Activated naive CD4-positive, alpha-beta T cell (primary cell): Measurements from ENCODE around the gene SGMS1.

Source experiments
- DNase-seq, 4 experiments: peaks; one replicate each; lab custom pipeline; 2025; lab: John Stamatoyannopoulos, UW

Gene SGMS1

DNA sequence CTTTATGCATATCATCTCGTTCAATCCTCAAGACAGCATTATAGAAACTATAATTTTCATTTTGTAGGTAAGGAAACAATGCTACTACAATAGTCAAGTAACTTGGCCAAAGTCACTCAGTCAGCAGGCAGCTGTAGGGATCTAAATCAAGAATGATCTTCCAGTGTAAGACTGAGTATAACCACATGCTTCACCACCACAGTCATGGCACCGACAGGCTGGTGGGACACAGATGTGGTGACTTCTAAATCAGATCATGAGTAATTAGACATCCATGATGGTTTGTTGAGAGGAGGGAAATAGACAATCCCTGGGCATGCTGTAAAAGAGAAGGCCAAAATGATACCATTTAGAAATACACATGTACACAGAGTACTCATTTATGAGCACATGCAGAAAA is 288.4 kb downstream of the SGMS1 start:
- no peak for DNase-seq

DNA sequence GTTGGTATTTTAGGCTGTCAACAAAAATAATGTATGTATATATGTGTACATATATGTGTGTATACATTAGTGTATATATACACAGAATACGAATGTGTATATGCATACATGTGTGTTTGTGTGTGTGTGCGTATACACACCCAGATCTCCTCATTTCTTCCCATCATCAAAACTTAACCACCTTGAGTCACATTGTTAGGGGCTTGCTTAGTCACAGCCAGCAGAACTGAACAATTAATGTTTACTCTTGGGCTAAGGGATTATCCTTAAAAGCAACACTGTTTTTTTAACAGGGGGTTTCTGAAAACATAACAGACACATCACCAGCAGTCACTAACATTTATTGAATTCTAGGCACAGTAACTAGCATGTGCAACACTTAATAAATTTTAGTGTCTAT is 289.5 kb downstream of the SGMS1 start:
- DNase-seq, result no peak

DNA sequence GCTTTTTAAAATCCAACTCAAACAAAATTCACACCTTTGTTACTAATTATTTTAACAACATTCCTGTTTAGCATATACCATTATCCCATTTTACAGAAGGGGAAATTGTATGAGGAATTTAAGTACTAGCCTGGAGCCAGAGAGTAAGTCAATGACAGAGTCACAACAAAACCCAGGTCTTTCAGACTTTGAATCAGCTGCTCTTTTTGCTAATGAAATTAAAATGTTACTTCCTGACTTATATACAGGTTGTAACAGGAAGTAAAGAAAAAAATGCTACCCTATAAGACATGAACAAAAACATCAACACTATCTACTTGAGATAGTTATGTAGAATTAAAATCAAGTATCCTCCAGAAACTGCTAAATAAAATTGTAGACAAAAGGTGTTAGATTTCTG is 289.9 kb downstream of the SGMS1 start:
- no peak for DNase-seq

DNA sequence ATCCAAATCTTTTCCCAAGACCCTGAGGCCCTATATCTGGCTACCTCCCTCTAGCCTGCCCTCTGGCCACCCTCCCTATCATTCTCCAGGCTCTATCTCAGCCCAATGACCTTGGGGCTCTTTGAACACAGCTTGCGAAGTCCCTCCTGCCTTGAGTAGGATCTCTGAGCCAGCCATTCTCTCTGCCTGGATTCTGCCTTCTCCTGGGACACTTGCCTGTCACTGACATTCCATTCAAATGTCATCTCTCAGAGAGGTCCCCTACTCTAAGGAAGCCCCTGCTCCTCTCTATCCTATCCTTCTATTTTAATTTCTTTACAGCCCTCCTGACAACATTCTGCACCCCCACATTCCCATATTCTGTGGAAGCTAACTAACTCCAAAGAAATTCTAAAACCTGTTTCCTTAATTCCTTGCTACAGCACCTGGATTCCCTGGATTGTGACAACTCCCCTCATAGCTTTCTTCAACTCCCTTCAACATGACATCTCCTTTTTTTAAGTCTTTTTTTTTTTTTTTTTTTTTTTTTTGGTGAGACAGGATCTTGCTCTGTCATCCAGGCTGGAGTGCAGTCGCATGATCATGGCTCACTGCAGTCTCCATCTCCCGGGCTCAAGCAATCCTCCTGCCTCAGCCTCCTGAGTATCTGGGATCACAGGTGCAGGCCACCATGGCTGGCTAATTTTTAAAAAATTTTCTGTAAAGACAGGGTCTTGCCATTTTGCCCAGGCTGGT is 291.5 kb downstream of the SGMS1 start:
- DNase-seq, result no peak

DNA sequence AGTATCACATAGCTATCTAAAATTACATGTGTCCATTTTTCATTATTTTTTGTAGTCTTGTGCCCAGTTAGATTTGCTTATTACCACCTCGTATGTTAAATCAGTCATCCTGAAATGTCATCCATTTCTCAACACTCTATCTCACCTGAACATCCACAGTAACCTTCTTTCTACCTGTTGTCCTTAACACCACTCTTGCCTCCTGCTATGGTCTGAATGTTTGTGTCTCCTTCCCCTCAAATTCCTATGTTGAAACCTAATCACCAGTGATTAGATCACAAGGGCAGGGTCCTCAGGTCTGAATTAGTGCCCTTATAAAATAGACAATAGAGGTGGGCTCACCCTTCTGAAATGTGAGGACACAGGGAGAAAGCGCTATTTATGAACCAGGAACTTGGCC is 292.3 kb downstream of the SGMS1 start:
- no peak for DNase-seq

DNA sequence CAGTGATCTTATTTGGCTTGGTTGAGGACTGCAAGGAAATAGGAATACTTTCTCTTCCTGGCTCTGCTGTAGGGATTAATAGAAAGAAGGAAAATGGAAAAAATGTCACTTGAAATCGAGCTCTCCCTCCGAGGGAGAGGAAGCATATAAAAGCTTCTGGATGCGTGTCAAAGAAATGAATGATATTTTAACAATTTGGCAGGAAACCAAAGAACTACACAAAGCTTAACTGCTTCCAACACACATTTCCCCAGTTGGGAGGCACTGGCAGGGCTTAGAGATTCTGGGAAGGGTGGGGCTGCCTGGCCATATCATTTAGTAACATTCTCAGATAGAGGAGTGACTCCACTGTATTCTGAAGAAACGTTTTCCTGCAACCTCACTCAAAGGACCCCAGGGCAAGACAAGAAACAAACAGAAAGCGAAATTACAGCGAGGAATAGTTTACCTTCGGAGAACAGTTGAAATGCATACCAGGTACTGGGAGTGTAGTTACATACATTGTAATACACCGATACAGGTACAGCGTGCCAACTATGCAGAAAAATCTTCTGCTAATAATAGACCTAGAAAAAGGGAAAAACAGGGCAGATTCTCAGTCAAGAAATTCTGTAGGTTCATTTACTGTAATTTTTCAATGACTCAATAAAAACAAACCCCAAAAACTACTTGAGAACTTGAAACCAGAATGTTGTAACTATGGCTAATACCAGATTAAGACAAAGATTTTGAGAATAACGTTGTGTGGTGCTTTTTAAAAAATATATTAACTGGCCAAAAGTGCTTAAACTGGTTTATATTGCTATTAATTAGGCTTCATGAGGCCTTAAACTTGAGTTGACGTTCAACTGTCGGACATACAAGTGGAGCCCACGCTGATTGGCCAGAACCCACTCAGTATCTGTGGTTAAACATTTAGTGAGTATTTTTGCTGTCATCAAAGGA is 296.7 kb downstream of the SGMS1 start:
- DNase-seq, result no peak

DNA sequence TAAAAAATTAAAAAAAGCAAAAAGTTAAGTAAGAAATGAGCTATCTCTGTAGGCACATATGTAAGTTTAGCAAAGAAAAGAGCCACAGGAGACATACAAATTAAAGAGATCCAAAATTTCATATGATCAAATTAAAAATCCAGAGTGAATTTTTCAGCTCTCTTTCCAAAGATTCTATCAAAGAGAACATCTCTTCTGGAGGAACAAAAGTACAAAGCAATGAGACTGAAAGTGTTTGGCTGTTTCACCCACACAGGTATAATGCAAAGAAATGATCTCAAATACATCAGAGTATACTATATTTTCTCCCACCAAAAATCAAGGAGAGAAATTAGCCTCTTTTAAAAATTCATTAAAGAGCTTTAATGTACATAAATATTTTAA is 297.6 kb downstream of the SGMS1 start:
- no peak for DNase-seq

DNA sequence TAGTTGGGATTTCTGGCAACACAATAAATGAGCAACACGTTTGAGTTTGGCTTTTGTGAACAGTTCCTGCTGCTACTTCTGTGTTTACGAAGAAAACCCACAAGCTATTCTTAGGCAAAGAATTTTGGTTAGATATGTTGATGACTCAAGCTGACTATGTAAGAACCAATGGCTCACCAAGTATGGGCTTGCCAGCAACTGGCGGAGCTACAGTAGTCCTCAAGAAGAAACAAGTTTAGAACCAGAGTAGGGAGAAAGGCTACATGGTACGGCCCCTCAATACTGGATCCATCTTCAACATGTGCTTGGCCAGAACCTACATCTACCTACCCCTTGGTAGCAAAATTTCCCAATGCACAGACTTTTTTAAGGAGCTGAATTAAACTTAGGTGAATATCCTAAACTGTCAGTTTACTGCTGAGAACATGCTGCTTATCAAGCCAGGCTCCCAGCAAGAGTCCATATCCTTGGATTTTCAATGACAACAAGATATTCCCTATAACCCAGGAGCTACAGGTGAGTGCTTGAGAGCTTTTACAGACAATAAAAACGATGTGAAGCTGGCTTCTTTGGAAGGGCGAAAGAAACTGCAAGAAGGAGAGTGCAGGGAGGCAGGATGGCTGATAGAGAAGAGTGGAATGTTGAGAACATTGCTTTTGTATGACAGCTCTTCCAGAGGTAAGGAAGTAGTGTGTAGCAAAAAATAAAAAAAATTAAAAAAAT is 298.1 kb downstream of the SGMS1 start:
- DNase-seq, result no peak

DNA sequence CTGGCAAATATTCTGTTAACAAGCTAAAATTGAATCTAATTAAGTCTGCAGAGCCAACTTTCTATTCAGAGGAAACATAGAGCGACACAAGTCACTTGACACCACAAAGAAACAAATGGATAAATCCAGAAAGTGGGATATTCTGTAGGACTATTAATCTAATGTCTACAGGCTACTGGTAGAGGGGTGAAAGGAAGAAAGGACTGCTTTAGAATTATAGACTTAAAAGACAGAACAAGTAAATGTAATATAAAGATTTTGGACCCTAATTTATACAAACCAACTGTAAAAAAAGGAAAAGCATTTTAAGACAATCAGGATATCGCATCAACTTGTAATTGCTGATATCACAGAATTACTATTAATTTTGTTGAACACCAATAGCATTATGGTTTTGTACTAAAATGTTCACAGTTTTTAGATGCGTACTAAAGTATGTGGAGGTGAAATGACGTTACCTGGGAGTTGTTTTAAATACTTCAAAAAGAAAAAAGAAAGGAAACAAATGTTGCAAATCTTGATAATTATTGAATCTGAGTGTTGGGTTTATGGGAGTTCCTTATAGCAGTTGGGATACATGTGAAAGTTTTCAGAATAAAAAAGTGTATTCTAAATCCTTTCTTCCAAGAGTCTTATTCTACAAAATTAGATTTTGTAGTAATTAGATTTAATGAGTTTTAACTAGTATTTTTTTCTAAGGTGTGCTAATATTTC is 298.9 kb downstream of the SGMS1 start:
- no peak for DNase-seq

DNA sequence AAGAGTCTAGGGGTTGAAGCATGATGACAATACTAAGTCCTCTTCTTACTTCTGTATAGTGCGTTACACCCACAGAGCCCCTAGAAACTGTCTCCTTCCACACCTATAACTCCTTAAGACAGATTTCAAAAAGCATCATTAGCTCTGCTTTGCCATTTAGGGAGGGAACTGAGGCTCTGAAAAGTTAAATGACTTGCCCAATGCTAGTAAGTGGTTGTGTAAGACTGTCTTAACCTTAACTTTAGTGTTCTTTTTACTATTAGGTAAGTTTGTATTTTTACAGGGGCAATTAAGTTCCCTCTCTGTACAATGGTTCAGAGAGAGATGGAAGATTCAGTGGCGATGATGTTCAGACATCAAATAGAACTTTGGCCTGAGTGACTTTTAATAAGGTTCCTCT is 299.7 kb downstream of the SGMS1 start:
- DNase-seq, result no peak

DNA sequence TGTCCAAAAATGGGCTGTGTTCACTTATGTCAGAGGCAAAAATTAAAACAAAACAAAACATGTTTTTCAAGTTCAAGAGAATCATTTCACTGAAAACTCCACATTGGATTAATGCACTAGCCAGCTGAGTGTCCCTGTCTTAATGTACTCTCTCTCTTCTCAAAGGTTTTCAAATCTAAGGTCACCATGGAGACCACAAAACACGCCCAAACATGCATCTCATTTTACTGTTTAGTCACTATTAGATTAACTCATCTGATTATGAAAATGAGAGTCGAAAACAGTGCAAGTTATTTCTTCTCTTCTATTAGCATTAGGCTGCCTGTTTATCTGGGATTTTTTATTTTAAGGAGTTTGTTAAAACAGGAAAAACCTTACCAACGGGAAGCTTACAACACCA is 301.7 kb downstream of the SGMS1 start:
- no peak for DNase-seq

DNA sequence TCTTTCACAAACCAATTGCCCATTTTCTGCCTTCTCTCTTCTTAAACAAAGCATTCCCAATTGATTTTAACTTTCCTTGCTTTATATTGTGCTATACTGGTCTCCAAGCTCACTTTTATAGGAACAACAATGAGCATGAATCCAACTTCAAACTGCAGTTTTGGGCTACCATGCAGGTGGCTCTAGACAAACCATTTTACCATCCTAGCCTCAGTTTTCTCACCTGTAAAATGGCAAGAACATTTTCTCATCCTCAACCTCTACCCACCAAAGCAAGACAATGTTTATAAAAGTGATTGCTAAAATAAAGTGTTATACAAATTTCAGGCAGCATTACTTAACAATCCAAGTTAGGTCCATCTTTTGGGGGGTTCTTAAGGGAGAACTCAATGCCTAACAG is 305.6 kb downstream of the SGMS1 start:
- DNase-seq, result no peak

DNA sequence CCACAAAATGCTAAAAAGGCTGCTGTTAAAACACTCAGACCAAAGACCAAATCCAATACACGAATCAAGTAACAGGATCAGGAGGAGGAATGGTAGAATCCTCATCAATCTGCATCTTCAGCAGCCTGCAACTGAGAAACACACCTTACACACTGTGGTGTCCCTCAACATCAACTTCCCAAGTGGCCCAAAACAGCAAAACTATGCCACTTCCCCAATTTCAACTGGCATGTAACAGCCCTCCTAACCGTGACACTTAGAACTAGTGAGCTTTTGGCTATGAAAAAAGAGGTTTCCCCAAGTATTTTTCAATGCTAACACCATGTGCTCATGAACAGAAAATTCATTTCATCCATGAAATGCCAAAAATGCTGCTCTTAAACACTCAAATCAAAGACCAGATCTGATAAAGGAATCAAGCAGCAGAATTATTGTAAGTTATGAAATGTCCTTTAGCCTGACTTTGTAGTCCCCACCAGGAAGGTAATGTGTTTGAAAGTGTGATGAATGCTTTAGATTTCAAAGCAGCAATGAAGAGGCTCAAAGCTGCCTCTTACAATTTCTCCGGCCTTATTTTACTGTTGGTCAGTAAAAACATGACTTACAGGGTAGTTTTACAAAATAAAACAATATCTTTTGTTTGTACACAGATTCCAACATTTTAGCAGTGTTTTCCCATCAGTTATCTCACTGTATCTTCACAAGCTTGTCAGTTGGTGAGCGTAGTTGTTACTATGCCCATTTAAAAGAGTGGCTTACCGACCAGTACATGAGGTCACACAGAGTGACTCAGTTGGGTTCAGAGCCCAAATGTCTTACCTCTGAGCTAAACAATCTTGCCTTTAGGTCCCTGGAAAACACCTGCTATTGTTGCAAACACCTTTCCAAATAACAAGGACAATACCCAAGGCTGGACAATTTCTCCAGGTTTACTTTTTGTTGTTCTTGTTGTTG is 306.8 kb downstream of the SGMS1 start:
- DNase-seq, result no peak

DNA sequence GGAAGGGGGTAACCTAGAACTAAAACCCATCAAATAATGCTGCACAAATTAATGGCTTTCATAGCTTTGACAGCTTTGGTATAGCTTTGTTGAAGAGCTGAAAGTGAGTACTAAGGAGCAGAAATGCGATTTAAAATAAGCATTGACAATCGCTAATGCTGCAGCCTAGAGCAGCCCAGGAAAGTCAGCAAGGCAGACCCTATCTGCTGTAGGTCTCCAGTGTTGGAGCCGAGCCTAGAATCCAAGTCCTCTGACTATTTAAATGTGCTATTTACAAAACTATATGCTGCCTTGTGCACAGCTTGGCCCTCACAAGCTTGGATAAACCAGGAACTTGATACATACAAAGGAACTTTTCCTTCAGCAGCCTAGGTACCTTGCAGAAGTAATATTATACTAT is 307.6 kb downstream of the SGMS1 start:
- no peak for DNase-seq

DNA sequence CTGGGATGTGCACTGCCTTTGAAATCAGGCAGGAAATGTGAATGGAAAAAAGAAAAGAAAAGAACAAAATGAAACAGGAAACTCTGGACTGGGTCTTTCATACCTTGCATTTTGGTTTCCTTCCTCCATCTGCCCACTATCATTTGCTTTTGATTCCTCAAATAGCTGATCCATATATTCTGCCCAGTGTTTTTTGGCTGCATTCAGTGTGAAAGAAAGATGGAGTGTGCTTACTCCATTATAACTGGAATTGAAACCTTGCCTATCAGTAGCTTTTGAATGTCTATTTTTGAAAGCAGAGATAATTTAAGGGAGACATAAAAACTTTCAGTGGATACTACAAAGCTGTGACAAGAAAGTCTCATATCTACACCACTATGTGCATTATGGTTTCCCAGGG is 308.3 kb downstream of the SGMS1 start:
- DNase-seq, result no peak

DNA sequence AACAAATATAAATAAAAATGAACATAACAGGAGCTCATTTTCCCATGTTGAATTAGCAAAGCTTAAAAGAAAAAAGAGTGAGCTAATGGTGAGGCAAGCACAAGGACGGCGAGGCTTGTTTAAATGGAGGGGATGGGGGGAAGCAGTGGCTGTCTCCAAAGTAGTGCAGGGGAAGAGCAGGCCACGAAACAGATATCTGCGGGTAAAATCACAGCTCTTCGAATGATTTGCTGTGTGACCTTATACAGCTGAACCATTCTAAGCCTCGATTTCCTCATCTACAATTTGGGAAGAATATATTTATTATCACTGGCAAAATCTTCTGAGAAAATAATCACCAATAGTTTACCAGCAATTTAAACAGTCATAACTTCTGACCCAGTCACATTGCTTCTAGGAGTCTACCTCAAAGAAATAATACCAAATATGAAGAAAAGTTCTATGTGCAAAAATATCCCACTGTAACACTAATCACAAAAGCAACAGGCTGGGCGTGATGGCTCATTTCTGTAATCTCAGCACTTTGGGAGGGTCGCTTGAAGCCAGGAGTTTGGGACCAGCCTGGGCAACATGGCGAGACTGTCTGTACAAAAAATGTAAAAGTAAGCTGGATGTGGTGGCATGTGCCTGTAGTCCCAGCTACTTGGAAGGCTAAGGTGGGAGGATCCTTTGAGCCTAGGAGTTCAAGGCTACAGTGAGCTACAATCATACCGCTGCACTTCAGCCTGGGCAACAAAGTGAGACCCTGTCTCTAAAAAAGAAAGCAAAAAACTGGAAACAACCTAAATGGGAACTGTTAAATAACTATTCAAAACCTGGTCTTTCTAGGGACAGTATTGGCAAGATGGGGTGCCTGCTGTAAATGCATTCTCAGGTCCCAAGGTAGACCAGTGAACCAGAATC is 309.3 kb downstream of the SGMS1 start:
- no peak for DNase-seq

DNA sequence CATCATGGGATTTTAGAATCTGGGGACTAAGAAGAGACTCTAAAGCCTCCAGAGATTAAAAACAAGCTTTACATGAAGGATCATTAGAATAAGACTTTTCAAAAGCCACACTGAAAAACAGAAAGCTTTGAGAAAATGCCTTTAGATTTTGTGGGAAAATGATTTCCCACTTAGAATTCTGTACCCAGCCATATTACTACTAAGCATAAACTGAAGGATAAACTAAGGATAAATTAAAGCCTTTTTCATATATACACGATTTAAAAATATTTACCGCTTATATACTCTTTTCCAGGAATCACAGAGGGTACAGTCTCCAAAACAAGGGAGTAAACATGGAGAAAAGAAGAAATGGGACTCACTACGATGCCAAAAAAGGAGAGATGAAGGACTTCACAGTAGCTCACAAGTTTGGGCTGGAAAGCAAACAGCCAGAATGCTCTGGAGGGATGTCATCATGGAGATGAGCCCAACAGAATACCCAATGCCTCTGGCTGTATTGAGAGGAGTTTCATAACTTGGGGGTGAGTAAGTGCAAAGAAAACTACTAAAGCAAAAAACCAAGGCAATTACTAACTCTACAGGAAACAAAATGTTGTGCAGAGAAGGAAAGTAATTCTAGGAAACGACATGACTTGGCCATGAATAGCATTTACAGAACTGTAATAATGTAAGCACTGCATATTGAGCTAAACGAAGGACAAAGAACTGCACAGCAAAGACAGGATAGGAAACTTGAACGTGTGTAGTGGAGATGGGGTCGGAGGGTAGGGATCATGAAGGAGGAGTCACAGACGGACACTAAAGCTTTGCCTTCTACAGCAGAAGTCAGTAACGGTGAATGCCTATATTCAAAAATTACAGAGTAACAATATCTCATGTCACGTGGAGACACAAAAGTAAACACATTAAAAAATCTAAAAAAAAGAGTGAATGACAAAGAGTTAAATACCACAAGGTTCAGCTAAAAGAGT is 311.0 kb downstream of the SGMS1 start:
- no peak for DNase-seq

DNA sequence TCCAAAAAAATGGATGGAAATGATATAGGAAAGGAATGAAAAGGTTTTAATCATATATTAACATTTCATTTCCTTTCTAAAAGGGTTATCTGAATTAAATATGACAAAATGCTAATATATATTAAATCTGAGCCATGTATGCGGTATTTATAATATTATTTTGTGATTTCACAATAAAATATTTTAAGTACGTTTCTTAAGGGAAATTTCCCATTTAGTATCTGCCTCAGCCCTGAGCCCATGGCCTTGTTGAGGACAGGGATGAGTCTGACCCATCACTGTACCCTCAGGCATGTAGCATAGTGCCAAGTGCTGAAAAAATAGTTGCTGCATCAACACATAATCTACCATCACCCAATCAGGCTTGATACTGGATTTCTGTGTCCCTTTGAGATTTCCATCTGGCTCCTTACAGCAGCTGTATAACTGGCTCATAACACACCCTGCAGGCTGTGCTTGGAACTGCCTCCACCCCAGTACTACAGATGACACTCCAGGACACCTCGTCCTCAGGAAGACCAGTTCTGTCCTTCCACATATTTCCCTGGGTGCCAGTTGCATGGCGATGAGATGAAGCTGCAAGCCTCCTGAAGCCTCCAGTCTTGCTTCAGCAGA is 313.1 kb downstream of the SGMS1 start:
- no peak for DNase-seq
